A549 (cell line): ENCODE data around the gene PDHX.

Experiments used
- CBX2 ChIP-seq: fragments of 200-600 bp; sonication (generic); IDR thresholded peaks from 2 replicates; pipeline ENCODE4 v1.6.1; 2016; ENCODE audit warnings: low read depth, mild to moderate bottlenecking, borderline replicate concordance
- CTCF ChIP-seq: fragments of >200 bp; sonication (Bioruptor Twin); formaldehyde crosslinking; IDR thresholded peaks from 3 replicates; pipeline ENCODE4 v1.5.1; 2016
- EP300 ChIP-seq, 2 experiments: fragments of >200 bp; sonication (Bioruptor Twin); formaldehyde crosslinking; IDR thresholded peaks; 2 replicates in 1 of 2; 3 replicates in 1 of 2; pipeline ENCODE4 v1.6.1; 2016 to 2017
- HDAC2 ChIP-seq: fragments of 200-600 bp; sonication (generic); IDR thresholded peaks from 2 replicates; pipeline ENCODE4 v1.6.1; 2016
- POLR2A ChIP-seq: IDR thresholded peaks from 2 replicates; pipeline ENCODE4 v1.6.1; 2012; ENCODE audit warnings: mild to moderate bottlenecking, low read length

- TF ChIP-seq EP300 (IDR thresholded peaks at IDR 0.05) (no peak), CTCF (no peak), CBX2 (no peak), HDAC2 (no peak), POLR2A (no peak)
Observed at GRCh38 chr11:34962034-34962433, 45.6 kb downstream of the PDHX start.
